ENCODE data around the gene KCNH1.
A peak's percentile ranks its signal among the peaks of the same experiment; 100 is the strongest.

KCNH1 gene

DNA sequence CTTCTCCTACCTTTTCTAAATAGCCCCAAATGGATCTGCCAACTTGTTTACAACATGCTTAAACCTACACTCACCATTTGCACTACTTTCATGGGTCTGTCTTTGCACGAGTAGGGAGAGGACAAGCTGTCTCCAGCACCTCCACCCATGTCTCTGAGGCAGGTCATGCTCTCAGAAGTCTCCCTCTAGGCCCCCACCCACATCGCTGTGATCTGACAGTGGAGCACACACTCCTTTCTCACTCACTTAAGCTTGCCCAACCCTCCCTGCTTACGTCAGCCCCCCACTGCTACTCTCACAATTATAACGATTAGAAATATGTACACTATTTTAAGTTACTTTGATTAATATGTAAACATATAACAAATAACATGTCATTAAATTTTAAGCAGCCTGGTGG, 141.1 kb downstream of the KCNH1 start:
- TF ChIP-seq, protein P1, sequence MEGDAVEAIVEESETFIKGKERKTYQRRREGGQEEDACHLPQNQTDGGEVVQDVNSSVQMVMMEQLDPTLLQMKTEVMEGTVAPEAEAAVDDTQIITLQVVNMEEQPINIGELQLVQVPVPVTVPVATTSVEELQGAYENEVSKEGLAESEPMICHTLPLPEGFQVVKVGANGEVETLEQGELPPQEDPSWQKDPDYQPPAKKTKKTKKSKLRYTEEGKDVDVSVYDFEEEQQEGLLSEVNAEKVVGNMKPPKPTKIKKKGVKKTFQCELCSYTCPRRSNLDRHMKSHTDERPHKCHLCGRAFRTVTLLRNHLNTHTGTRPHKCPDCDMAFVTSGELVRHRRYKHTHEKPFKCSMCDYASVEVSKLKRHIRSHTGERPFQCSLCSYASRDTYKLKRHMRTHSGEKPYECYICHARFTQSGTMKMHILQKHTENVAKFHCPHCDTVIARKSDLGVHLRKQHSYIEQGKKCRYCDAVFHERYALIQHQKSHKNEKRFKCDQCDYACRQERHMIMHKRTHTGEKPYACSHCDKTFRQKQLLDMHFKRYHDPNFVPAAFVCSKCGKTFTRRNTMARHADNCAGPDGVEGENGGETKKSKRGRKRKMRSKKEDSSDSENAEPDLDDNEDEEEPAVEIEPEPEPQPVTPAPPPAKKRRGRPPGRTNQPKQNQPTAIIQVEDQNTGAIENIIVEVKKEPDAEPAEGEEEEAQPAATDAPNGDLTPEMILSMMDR (IDR thresholded peaks at IDR 0.05; ENCODE audit: low read depth, low read length), result no peak
- no peak for DNase-seq (ENCODE audit: low read depth, low spot score)
- H3K4me3 ChIP-seq (ENCODE audit: low read depth, low read length), result no peak overlapping the region
- in situ Hi-C loops (cut with HindIII; ENCODE audit: low sequenced_read_pairs), result no loop called here

- no peak overlapping the region for H3K4me3 ChIP-seq (ENCODE audit: low read depth, low read length)
- TF ChIP-seq, protein P1 (IDR thresholded peaks at IDR 0.05; ENCODE audit: low read depth, low read length), result no peak
- in situ Hi-C loops (cut with HindIII; ENCODE audit: low sequenced_read_pairs), result no loop called here
- DNase-seq (ENCODE audit: low read depth, low spot score), result no peak
Observed at GRCh38 chr1:210989905-210990304, 144.0 kb downstream of the KCNH1 start.

DNA sequence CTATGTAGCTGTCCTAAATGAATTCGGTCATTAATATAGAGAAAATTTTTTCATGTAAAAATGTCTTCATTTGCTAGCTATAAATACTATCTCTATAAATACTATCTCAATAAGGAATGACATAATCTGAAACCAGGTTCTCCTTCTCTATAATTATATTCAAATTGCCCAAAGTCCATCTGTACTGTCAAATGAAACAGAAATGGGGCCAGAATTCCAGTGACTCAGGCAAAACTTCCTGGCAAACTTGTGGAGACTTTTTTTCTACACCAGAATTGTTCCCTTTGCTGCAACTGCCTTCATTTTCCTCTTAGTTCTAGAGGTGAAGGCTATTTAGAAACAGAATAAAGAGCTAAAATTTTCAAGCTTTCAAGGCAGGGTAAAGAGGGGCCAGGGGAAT, 152.5 kb downstream of the KCNH1 start:
- TF ChIP-seq, protein P1 (IDR thresholded peaks at IDR 0.05; ENCODE audit: low read depth, low read length), result no peak
- H3K4me3 ChIP-seq (ENCODE audit: low read depth, low read length), result no peak overlapping the region
- in situ Hi-C loops (cut with HindIII; ENCODE audit: low sequenced_read_pairs), result no loop called here
- DNase-seq (ENCODE audit: low read depth, low spot score), result peak; percentile 10

DNA sequence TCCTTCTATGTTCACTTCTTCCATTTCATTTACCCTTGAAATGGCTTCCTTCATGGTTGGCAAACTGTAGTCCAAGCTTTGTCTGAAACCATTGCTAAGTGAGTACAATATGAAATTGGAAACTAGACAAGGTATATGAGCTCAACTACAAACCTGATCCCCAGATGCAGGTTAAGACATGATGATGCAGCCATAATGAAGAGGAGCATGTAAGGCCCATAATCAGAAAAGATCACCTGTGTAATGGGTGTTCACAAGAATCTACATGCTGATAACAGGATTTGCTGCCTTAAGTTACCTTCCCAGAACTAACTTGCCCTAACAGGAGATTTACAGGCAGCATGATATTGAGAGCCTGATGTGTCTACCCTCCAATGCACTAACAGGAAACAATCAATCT, 153.9 kb downstream of the KCNH1 start:
- TF ChIP-seq, protein P1 (IDR thresholded peaks at IDR 0.05; ENCODE audit: low read depth, low read length), result no peak
- in situ Hi-C loops (cut with HindIII; ENCODE audit: low sequenced_read_pairs), result no loop called here
- no peak overlapping the region for H3K4me3 ChIP-seq (ENCODE audit: low read depth, low read length)
- no peak for DNase-seq (ENCODE audit: low read depth, low spot score)

GRCh38 chr1:210978974-210979354, 155.0 kb downstream of the KCNH1 start:
- in situ Hi-C loops (cut with HindIII; ENCODE audit: low sequenced_read_pairs), result no loop called here
- H3K4me3 ChIP-seq (ENCODE audit: low read depth, low read length), result no peak overlapping the region
- TF ChIP-seq, protein P1 (IDR thresholded peaks at IDR 0.05; ENCODE audit: low read depth, low read length), result no peak
- no peak for DNase-seq (ENCODE audit: low read depth, low spot score)

GRCh38 chr1:210978316-210978973, 155.5 kb downstream of the KCNH1 start:
- in situ Hi-C loops (cut with HindIII; ENCODE audit: low sequenced_read_pairs), result no loop called here
- no peak overlapping the region for H3K4me3 ChIP-seq (ENCODE audit: low read depth, low read length)
- no peak for DNase-seq (ENCODE audit: low read depth, low spot score)
- TF ChIP-seq, protein P1 (IDR thresholded peaks at IDR 0.05; ENCODE audit: low read depth, low read length), result no peak
